D721Med (cell line): ENCODE results near the gene PCDHA9.
"Not testable (repeated sequence)": the region's sequence is repeated elsewhere in the genome, so short reads cannot be mapped to it uniquely, and the experiment has no call there.

Experiments used
- DNase-seq: peaks from one replicate; pipeline ENCODE4 v3.0.0; 2011; ENCODE audit warnings: low spot score; ENCODE audit not compliant: insufficient read length
- FAIRE-seq: peaks from 2 replicates; lab custom pipeline; 2011; peaks lifted over from hg19 to GRCh38; lab: Jason Lieb, UNC
- CTCF ChIP-seq: IDR thresholded peaks from 2 replicates; pipeline ENCODE4 v1.5.1; 2012; ENCODE audit warnings: mild to moderate bottlenecking, control low read depth; ENCODE audit not compliant: insufficient read depth; ENCODE audit errors: missing control alignments

The PCDHA9 gene

GRCh38 chr5:140870221-140871201, 22.3 kb downstream of the PCDHA9 start:
- FAIRE-seq (no peak), DNase-seq (no peak)
- no peak for TF ChIP-seq CTCF

- no peak for FAIRE-seq
- TF ChIP-seq CTCF, result peak; percentile 4
- DNase-seq, result no peak
Observed at GRCh38 chr5:140875085-140876065, 27.2 kb downstream of the PCDHA9 start, which contains the start of gene PCDHA12. Gene PCDHA12 (plus strand): TSS chr5:140875308. CDS start chr5:140875473, 165 bp downstream.

DNA sequence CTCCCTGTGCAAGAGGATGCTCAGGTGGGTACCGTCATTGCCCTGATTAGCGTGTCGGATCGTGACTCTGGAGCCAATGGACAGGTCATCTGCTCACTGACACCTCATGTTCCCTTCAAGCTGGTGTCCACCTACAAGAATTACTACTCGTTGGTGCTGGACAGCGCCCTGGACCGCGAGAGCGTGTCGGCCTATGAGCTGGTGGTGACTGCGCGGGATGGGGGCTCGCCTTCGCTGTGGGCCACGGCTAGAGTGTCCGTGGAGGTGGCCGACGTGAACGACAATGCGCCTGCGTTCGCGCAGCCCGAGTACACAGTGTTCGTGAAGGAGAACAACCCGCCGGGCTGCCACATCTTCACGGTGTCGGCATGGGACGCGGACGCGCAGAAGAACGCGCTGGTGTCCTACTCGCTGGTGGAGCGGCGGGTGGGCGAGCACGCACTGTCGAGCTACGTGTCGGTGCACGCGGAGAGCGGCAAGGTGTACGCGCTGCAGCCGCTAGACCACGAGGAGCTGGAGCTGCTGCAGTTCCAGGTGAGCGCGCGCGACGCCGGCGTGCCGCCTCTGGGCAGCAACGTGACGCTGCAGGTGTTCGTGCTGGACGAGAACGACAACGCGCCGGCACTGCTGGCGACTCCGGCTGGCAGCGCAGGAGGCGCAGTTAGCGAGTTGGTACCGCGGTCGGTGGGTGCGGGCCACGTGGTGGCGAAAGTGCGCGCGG, 28.5 kb downstream of the PCDHA9 start:
- FAIRE-seq, DNase-seq: not testable (repeated sequence)

GRCh38 chr5:140877262-140877581, 29.0 kb downstream of the PCDHA9 start:
- FAIRE-seq (no peak), DNase-seq (no peak)
- no peak for TF ChIP-seq CTCF

DNA sequence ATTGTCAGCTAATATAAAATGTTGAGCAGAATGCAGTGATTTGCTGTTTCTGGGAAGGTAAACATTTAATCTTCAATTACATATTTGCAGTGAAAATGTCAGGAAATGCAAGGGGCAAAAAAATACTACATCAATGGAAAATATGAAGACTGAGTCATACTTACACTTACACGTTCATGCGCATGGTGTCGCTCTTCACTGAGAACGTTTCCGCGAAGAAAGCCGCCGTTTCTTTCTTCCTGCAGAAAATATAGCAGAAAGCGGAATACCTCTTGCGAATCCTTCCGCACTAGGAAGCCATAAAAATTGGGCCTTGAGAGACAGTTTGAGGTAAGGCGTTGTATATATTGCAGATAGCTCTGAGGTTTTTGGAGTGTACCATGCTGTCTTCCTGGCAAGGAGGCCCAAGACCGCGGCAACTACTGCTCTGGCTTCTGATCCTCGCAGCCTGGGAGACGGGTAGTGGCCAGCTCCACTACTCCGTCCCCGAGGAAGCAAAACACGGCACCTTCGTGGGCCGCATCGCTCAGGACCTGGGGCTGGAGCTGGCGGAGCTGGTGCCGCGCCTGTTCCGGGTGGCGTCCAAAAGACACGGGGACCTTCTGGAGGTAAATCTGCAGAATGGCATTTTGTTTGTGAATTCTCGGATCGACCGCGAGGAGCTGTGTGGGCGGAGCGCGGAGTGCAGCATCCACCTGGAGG, 33.9 kb downstream of the PCDHA9 start, which contains the start of gene PCDHA13:
Gene PCDHA13, plus strand, starts transcription at position 236 of the 702 bp plus-strand sequence. Its CDS starts 145 bp downstream, at position 381.
- TF ChIP-seq CTCF, result no peak
- DNase-seq (no peak), FAIRE-seq (no peak)

- DNase-seq, result no peak
- TF ChIP-seq CTCF, result peak; percentile 60
- no peak for FAIRE-seq
Observed at GRCh38 chr5:140882591-140882899, 34.4 kb downstream of the PCDHA9 start.
